ENCODE results near the gene FZD2.
"Not testable (repeated sequence)": the region's sequence is repeated elsewhere in the genome, so short reads cannot be mapped to it uniquely, and the experiment has no call there.

Gene FZD2

GRCh38 chr17:44578947-44579346, 21.7 kb downstream of the FZD2 start:
- DNase-seq, result no peak

GRCh38 chr17:44581868-44582267, 24.6 kb downstream of the FZD2 start:
- DNase-seq, result no peak

- DNase-seq, result no peak
Measured at GRCh38 chr17:44584443-44584842, 27.2 kb downstream of the FZD2 start.

- no peak for DNase-seq
Measured at GRCh38 chr17:44585315-44585714, 28.0 kb downstream of the FZD2 start.

GRCh38 chr17:44587339-44587738, 30.1 kb downstream of the FZD2 start:
- DNase-seq, result no peak

- no peak for DNase-seq
Measured at GRCh38 chr17:44589316-44590071, 32.2 kb downstream of the FZD2 start.

GRCh38 chr17:44590072-44590462, 32.8 kb downstream of the FZD2 start:
- not testable (repeated sequence) for DNase-seq

- not testable (repeated sequence) for DNase-seq
Measured at GRCh38 chr17:44590762-44591161, 33.5 kb downstream of the FZD2 start.

- no peak for DNase-seq
Measured at GRCh38 chr17:44591206-44591605, 33.9 kb downstream of the FZD2 start.

- DNase-seq, result no peak
Measured at GRCh38 chr17:44593156-44593555, 35.9 kb downstream of the FZD2 start.

- no peak for DNase-seq
Measured at GRCh38 chr17:44595216-44595775, 38.0 kb downstream of the FZD2 start.

- DNase-seq, result no peak
Measured at GRCh38 chr17:44598329-44598728, 41.0 kb downstream of the FZD2 start.

GRCh38 chr17:44598932-44599297, 41.6 kb downstream of the FZD2 start:
- no peak for DNase-seq

- DNase-seq, result no peak
Measured at GRCh38 chr17:44599298-44600175, 42.3 kb downstream of the FZD2 start.

GRCh38 chr17:44601539-44601938, 44.3 kb downstream of the FZD2 start:
- no peak for DNase-seq

- no peak for DNase-seq
Measured at GRCh38 chr17:44601973-44602372, 44.7 kb downstream of the FZD2 start.

GRCh38 chr17:44602390-44602789, 45.1 kb downstream of the FZD2 start:
- no peak for DNase-seq

GRCh38 chr17:44602970-44603369, 45.7 kb downstream of the FZD2 start:
- no peak for DNase-seq

GRCh38 chr17:44604116-44604761, 47.0 kb downstream of the FZD2 start:
- DNase-seq, result no peak

GRCh38 chr17:44604768-44605485, 47.6 kb downstream of the FZD2 start:
- DNase-seq, result no peak

GRCh38 chr17:44606658-44607057, 49.4 kb downstream of the FZD2 start:
- no peak for DNase-seq

GRCh38 chr17:44607836-44608690, 50.8 kb downstream of the FZD2 start:
- no peak for DNase-seq

Data from stimulated activated CD4-positive, alpha-beta T cell treated with anti-CD3 and anti-CD28 coated beads, Interleukin-4, amount 100 ng/mL, for 24 hours (primary cell).